GM20431 (cell line): ENCODE results near the gene FCRL6.

ENCODE experiments used
- in situ Hi-C: fragments of 300-500 bp; cut with MseI, MboI; formaldehyde crosslinking; loops from one replicate; pipeline ENCODE4 v1.15.0; 2020; ENCODE audit warnings: low sequenced_read_pairs; ENCODE audit not compliant: unreplicated experiment

Gene FCRL6

GRCh38 chr1:159802111-159802510 lies at the start of gene FCRL6:
FCRL6 (plus strand) TSS chr1:159802360; CDS start chr1:159802425, 65 bp downstream.
- in situ Hi-C loops: no loop called here

DNA sequence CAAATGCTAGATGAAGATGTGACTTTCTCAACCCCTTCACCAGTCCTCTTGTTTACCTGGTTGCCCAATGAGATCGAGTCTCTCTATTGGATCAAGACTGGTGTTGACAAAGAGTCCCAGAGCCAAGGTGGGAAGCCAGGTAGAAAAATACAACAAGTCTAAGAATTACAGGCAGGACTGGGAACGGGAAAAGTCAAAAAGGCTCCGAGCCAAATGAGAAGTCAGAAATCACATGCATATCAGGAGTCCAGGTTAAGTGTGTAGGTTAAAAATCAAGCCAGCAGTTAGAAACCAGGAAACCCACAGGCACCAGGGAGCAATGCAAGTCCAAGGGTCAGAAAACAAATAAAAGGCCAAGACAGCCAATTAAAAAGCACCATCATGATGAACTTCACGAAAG lies 48.8 kb upstream of the FCRL6 start:
- in situ Hi-C loops: no loop called here

DNA sequence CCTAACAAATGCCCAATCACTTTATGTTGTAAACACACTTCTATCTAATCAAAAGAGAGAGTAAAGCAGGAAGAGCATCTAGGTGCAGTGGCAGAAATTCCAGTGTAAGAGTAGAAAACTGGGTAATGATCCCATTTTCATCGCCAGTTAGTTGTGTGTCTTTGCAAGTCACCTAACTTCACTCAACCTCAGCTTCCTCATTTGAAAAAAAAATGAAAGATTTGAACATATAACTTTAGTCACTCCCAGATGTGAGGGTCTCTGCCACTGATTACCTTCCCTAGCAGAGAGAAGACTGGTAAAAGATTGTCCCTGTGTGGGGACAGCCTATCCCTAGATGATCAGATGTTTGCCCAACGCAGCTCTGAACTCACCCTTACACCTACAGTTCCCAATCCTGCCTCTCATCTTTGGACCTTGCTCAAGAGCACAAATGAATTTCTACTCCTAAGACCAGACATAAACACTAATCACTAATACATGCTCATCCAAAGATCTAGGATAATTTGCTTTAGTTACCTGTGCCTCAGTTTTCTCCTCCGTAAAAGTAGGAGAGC lies 46.6 kb upstream of the FCRL6 start:
- in situ Hi-C loops: no loop called here

GRCh38 chr1:159756397-159756796 lies 45.8 kb upstream of the FCRL6 start:
- in situ Hi-C loops: no loop called here

- in situ Hi-C loops: no loop called here
These were observed 38.5 kb upstream of the FCRL6 start for GRCh38 chr1:159763686-159764085.

DNA sequence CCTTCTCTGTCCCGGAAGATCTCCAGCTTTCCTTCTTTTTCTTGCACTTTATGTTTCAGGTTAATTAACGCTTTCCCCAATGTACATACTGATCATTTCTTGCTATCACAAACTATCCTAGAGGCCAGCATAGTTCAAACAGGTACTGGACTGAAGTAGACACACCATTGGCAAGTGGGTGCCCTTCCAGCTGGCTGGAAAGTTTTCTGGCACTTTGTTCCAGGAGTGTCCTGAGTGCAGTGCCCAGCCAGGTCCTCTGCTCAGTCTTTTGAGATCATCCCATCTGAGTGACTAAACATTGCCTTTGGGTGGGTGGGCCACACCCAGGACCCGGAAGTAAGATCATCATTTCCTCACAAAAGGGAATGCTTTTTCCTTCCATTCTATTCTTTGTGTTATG lies 36.4 kb upstream of the FCRL6 start:
- in situ Hi-C loops: no loop called here

DNA sequence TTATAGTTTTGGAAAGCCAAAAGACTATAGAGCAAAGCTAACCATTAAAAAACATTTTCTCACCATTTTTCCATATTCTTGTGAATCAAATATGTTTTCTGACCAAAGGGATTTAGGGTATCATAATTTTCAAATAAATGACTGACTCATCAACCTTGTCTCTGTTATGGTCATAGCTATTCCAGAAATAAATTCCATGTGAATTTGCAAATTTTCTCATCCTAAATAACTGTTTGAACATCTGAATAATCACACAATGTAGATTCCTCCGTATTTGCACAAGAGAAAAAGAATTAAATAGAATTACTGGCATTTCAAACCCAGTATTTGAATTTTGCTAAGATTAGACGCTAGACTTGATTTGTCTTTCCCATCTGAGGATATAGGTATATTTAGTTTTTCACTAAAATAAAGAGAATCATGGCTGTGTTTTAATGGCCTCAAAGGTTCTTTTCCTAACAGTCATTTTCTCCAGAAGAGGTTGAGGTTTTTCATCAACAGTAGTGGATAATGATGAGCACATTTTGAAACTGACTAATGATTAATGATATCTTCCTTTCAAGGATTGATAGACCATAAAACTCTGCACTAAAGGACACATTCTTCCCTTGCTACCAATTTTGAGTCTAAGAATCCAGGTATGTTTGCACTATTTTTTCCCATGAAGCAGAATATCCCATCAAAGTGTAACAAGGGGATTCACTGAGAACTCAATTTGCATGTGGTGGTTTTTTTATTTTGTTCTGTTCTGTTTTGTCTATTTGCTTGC lies 30.8 kb upstream of the FCRL6 start:
- in situ Hi-C loops: no loop called here

- in situ Hi-C loops: no loop called here
These were observed 27.7 kb upstream of the FCRL6 start for GRCh38 chr1:159774465-159774864.

GRCh38 chr1:159775716-159776115 lies 26.4 kb upstream of the FCRL6 start:
- in situ Hi-C loops: loop anchor here (25.0 kb wide), 1 partner anchor 237 kb away; no protein-coding TSS in a partner anchor

DNA sequence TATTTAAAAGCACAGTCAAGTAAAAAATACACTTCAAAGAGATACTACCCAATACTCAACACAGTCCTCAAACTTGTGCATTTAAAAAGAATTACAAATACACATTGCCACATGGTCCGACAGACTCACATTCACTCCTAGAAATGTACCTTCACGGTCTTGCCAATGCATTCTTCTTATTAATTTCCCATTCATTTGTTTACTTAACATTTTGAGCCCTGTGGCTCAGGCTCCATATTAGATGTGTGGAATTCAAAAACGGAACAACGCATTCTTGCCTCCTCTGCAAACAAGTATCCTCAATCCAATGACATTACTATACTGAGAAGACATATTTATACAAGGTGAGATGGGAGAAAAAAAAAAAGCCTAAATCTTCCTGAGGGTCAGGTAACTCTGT lies 23.9 kb upstream of the FCRL6 start:
- in situ Hi-C loops: loop anchor here (25.0 kb wide), 1 partner anchor 234 kb away; no protein-coding TSS in a partner anchor

DNA sequence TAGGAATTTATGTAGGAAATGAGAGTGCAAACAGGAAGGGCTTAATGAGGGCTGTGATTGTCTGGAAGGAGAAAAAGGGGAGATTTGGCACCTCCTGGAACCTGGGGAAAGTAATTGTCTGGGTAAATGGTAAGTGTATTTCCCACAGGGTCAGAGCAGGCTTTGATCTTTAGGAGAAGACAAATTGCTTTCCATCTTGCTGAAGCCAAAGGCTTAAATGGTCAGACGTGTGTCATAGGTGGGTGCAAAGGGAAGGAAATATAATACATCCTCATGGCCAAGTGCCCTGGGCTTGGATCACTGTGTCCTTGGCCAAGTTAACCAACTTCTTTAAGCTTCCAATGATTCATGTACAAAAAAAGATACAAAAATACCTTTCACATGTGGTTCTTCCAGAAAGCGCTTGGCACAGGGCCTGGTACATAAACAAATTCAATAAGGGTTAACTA lies 22.7 kb upstream of the FCRL6 start:
- in situ Hi-C loops: loop anchor here (25.0 kb wide), 1 partner anchor 233 kb away; no protein-coding TSS in a partner anchor

DNA sequence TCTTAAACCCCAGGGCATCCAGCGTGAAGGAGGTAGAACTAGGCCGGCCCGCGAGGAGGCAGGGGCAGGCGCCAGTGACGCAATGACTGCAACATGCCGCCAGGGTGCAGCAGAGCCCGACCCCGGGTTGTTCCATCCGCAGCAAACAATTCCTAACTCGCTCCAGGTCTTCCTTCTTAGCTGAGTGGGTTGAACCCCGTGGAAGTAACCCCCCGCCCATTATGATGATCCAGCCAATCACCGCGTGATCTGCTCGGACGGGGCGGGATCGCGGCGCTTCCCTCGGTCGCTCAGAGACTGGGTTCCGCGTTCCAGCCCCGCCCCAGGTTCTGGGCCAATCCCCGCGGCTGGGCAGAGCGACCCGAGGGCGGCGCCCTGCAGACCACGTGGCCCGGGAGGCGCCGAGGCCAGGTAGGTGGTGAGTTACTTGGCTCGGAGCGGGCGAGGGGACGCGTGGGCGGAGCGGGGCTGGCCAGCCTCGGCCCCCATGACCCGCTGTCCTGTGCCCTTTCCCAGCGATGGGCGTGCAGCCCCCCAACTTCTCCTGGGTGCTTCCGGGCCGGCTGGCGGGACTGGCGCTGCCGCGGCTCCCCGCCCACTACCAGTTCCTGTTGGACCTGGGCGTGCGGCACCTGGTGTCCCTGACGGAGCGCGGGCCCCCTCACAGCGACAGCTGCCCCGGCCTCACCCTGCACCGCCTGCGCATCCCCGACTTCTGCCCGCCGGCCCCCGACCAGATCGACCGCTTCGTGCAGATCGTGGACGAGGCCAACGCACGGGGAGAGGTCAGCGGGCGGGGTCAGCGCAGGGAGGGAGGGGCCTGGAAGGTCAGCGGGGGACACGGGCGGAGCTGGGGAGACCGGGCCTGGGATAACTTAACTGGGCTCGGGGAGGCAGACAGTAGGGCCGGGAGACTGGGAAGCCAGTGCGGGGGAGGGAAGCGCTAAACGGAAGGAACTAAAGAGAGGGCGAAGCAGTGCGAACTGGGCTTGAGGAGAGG lies 21.3 kb upstream of the FCRL6 start, which contains the start of gene DUSP23:
Gene DUSP23, plus strand, starts transcription at position 380 of the 1,000 bp plus-strand sequence. Its CDS starts 139 bp downstream, at position 519.
- in situ Hi-C loops: loop anchor here (25.0 kb wide), 1 partner anchor 231 kb away; no protein-coding TSS in a partner anchor

DNA sequence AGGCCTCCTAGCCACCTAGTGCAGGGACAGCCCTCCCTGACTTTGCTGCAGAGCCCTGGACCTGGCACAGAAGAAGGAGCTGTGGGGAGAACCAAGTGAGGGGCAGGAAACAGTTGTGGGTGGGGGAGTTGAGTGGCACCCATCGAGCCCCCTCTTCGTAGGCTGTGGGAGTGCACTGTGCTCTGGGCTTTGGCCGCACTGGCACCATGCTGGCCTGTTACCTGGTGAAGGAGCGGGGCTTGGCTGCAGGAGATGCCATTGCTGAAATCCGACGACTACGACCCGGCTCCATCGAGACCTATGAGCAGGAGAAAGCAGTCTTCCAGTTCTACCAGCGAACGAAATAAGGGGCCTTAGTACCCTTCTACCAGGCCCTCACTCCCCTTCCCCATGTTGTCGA lies 20.2 kb upstream of the FCRL6 start:
- in situ Hi-C loops: loop anchor here (25.0 kb wide), 1 partner anchor 230 kb away; no protein-coding TSS in a partner anchor

GRCh38 chr1:159783724-159784123 lies 18.4 kb upstream of the FCRL6 start:
- in situ Hi-C loops: loop anchor here (25.0 kb wide), 1 partner anchor 229 kb away; no protein-coding TSS in a partner anchor

GRCh38 chr1:159786465-159786864 lies 15.7 kb upstream of the FCRL6 start:
- in situ Hi-C loops: loop anchor here (25.0 kb wide), 1 partner anchor 226 kb away; no protein-coding TSS in a partner anchor

- in situ Hi-C loops: loop anchor here (25.0 kb wide), 1 partner anchor 225 kb away; no protein-coding TSS in a partner anchor
These were observed 15.2 kb upstream of the FCRL6 start for GRCh38 chr1:159786966-159787365.

- in situ Hi-C loops: loop anchor here (25.0 kb wide), 1 partner anchor 222 kb away; no protein-coding TSS in a partner anchor
These were observed 11.8 kb upstream of the FCRL6 start for GRCh38 chr1:159790237-159790917.

DNA sequence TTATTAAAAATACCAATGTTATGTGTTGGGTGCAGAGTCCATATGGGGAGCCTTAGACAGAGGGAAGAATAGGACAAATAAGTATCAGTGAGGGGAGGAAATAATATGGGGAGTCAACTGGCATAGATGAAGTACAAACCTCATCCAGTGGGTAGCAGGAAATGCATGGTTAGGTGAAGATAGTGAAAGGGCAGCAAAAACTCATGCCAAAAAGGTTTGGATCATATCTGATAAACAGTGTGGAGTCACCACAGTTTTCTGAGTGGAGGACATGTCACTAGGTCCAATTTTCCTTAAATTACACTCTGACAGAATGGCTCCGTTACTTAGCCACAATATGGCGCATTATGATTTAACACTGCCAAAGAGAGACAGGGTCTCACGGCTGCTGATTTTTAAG lies 11.1 kb upstream of the FCRL6 start:
- in situ Hi-C loops: loop anchor here (25.0 kb wide), 1 partner anchor 221 kb away; no protein-coding TSS in a partner anchor

DNA sequence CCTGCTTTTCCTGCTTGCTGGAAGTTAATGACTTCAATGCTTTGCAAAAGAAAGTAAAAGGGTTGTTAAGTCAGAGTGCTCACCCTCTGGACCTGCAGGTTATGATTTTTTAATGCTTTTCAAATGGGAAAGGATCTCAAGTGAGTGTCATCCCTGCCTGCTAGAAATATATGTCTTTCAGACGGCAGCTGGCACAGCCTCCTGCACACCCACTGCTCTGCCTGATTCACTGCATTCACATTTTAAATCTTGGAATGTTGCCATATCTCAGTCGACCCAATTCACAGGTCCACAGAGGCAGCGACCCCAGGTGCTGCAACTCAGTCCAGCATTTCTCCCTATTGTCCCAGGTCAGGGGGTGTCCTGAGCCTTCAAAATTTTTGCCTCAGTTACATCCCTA lies 10.7 kb upstream of the FCRL6 start:
- in situ Hi-C loops: loop anchor here (25.0 kb wide), 1 partner anchor 221 kb away; no protein-coding TSS in a partner anchor
